Measurements from ENCODE around the gene DIPK1A. TPM values are rescaled to one million over a fixed set of nuclear protein-coding genes. Genes with fewer than 3 reads are reported as not detected.

The DIPK1A gene
- total RNA-seq, 1 experiment from 2014 or later = 2.3 TPM

DNA sequence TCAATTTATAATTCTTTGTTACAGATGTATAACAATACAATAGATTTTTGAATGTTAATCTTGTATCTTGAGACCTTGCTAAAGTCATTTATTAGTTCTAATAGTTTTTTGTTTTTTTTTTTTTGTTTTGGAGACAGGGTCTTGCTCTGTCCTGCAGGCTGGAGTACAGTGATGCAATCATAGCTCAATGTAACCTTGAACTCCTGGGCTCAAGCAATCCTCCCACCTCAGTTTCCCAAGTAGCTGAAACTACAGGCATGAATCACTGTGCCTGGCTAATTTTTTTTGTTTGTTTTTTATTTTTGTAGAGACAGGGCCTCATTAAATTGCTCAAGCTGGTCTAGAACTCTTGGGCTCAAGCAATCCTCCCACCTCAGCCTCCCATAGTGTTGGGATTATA is 26.2 kb upstream of the DIPK1A start:
- intact Hi-C loops (cut with micrococcal nuclease; ENCODE audit: unreplicated experiment) = no loop called here
- Histone ChIP-seq H3K4me3 (ENCODE audit: low read depth, low read length) (no peak overlapping the region), H3K9me3 (no peaks in the 10 kb centered on the region), H3K36me3 (ENCODE audit: control insufficient read depth, insufficient read depth, low read length) (no peaks in the 10 kb centered on the region), H3K27me3 (replicated peaks; ENCODE audit: control insufficient read depth, insufficient read depth, low read length) (no peaks in the 10 kb centered on the region), H3K4me1 (no peaks in the 10 kb centered on the region)
- no peaks in the 10 kb centered on the region for H3K36me3 Mint-ChIP-seq (ENCODE audit: insufficient read depth, unreplicated experiment)
- peaks cover 4% of the 10 kb centered on the region for H3K27me3 Mint-ChIP-seq (ENCODE audit: insufficient read depth, unreplicated experiment)
- no peak overlapping the region for H3K27ac Mint-ChIP-seq (ENCODE audit: unreplicated experiment)
- TF ChIP-seq CTCF (IDR thresholded peaks at IDR 0.05; ENCODE audit: insufficient read depth in 1 of 2, low read depth in 1 of 2, low read length in 1 of 2, severe bottlenecking in 1 of 2, unreplicated experiment in 1 of 2) = no peak
- no peak overlapping the region for H3K4me3 Mint-ChIP-seq (ENCODE audit: unreplicated experiment)
- H3K4me1 Mint-ChIP-seq (ENCODE audit: low read depth, unreplicated experiment) = no peaks in the 10 kb centered on the region
- BruUV-seq (replicated peaks) = no TSS peak
- ChIA-PET POLR2A (no interaction called here), CTCF (no interaction called here)
- H3K9me3 Mint-ChIP-seq (ENCODE audit: unreplicated experiment) = no peaks in the 10 kb centered on the region
- DNase-seq = no peak

DNA sequence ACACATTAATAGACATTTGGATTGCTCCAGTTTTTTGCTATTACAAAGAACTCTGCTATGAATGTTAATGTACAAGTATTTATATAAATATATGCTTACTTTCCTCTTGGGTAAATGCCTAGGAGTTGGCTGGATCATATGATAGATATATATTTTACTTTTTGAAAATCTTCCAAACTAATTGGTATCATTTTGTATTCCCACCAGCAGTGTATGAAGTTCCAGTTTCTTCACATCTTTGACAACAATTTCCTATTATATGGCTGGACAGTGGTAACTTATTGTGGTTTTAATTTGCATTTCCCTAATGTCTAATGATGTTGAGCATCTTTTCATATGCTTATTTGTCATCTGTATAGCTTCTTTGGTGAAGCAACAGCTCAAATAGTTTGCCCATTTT is 23.8 kb upstream of the DIPK1A start:
- ChIA-PET CTCF (no interaction called here), POLR2A (no interaction called here)
- no peaks in the 10 kb centered on the region for H3K4me1 Mint-ChIP-seq (ENCODE audit: low read depth, unreplicated experiment)
- intact Hi-C loops (cut with micrococcal nuclease; ENCODE audit: unreplicated experiment) = no loop called here
- H3K27me3 Mint-ChIP-seq (ENCODE audit: insufficient read depth, unreplicated experiment) = peaks cover 4% of the 10 kb centered on the region
- no peak for DNase-seq
- H3K36me3 ChIP-seq (ENCODE audit: control insufficient read depth, insufficient read depth, low read length) = no peaks in the 10 kb centered on the region
- no peak overlapping the region for H3K27ac Mint-ChIP-seq (ENCODE audit: unreplicated experiment)
- H3K4me1 ChIP-seq = no peaks in the 10 kb centered on the region
- no peaks in the 10 kb centered on the region for H3K9me3 ChIP-seq
- no peak overlapping the region for H3K4me3 ChIP-seq (ENCODE audit: low read depth, low read length)
- H3K4me3 Mint-ChIP-seq (ENCODE audit: unreplicated experiment) = no peak overlapping the region
- H3K9me3 Mint-ChIP-seq (ENCODE audit: unreplicated experiment) = no peaks in the 10 kb centered on the region
- TF ChIP-seq CTCF (IDR thresholded peaks at IDR 0.05; ENCODE audit: insufficient read depth in 1 of 2, low read depth in 1 of 2, low read length in 1 of 2, severe bottlenecking in 1 of 2, unreplicated experiment in 1 of 2) = no peak
- H3K36me3 Mint-ChIP-seq (ENCODE audit: insufficient read depth, unreplicated experiment) = no peaks in the 10 kb centered on the region
- BruUV-seq (replicated peaks) = no TSS peak
- H3K27me3 ChIP-seq (replicated peaks; ENCODE audit: control insufficient read depth, insufficient read depth, low read length) = no peaks in the 10 kb centered on the region

DNA sequence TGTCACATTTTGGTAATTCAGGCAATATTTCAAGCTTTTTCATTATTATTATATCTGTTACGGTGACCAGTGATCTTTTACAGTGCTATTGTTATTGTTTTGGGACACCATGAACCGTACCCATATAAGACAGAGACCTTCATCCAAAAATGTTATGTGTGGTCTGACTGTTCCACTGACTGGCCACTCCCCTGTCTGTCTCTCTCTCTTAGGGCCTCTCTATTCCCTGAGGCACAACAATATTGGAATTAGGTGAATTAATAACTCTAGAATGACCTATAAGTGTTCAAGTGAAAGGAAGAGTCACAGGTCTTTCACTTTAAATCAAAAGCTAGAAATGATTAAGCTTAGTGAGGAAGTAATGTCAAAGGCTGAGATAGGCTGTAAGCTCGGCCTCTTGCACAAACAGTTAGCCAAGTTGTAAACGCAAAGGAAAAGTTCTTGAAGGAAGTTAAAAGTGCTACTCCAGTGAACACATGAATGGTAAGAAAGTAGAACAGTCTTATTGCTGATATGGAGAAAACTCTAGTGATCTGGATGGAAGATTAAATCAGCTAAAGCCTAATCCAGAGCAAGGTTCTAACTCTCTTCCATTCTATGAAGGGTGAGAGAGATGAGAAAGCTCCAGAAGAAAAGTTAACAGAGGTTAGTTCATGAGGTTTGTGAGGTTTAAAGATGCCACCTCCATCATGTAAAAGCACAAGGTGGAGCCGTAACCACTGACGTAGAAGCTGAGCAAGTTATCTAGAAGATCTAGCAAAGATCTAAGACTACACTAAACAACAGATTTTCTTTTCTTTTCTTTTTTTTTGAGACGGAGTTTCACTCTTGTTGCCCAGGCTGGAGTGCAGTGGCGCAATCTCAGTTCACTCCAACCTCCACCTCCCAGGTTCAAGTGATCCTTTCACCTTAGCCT is 19.7 kb upstream of the DIPK1A start:
- Histone ChIP-seq H3K4me1 (no peaks in the 10 kb centered on the region), H3K4me3 (ENCODE audit: low read depth, low read length) (no peak overlapping the region), H3K36me3 (ENCODE audit: control insufficient read depth, insufficient read depth, low read length) (no peaks in the 10 kb centered on the region), H3K9me3 (no peaks in the 10 kb centered on the region), H3K27me3 (replicated peaks; ENCODE audit: control insufficient read depth, insufficient read depth, low read length) (no peaks in the 10 kb centered on the region)
- ChIA-PET CTCF (no interaction called here), POLR2A (no interaction called here)
- TF ChIP-seq CTCF (IDR thresholded peaks at IDR 0.05; ENCODE audit: insufficient read depth in 1 of 2, low read depth in 1 of 2, low read length in 1 of 2, severe bottlenecking in 1 of 2, unreplicated experiment in 1 of 2) = no peak
- H3K4me1 Mint-ChIP-seq (ENCODE audit: low read depth, unreplicated experiment) = no peaks in the 10 kb centered on the region
- no TSS peak for BruUV-seq (replicated peaks)
- intact Hi-C loops (cut with micrococcal nuclease; ENCODE audit: unreplicated experiment) = no loop called here
- H3K27me3 Mint-ChIP-seq (ENCODE audit: insufficient read depth, unreplicated experiment) = peaks cover 4% of the 10 kb centered on the region
- H3K36me3 Mint-ChIP-seq (ENCODE audit: insufficient read depth, unreplicated experiment) = no peaks in the 10 kb centered on the region
- no peak overlapping the region for H3K4me3 Mint-ChIP-seq (ENCODE audit: unreplicated experiment)
- no peak overlapping the region for H3K27ac Mint-ChIP-seq (ENCODE audit: unreplicated experiment)
- no peak for DNase-seq
- no peaks in the 10 kb centered on the region for H3K9me3 Mint-ChIP-seq (ENCODE audit: unreplicated experiment)
